CD4-positive, alpha-beta T cell treated with Interleukin-17A for 1 hour (primary cell): ENCODE data around the gene WDCP.
"Not testable (repeated sequence)": the region's sequence is repeated elsewhere in the genome, so short reads cannot be mapped to it uniquely, and the experiment has no call there.

Source experiments
- DNase-seq: peaks from one replicate; pipeline ENCODE4 v3.0.0-alpha.2; 2020

Gene WDCP

GRCh38 chr2:24046930-24047702, at the start of gene WDCP:
Gene WDCP (minus strand): TSS chr2:24047391. CDS start chr2:24039494, 7,897 bp downstream.
- peak; percentile 97 for DNase-seq

GRCh38 chr2:24095171-24095677, 48.0 kb upstream of the WDCP start:
- DNase-seq, result not testable (repeated sequence)

- not testable (repeated sequence) for DNase-seq
These were observed 46.1 kb upstream of the WDCP start for GRCh38 chr2:24093270-24093669.

GRCh38 chr2:24088821-24089359, 41.7 kb upstream of the WDCP start:
- no peak for DNase-seq

- no peak for DNase-seq
These were observed 39.8 kb upstream of the WDCP start for GRCh38 chr2:24087032-24087431.

GRCh38 chr2:24086241-24086640, 39.0 kb upstream of the WDCP start:
- DNase-seq, result no peak

- no peak for DNase-seq
These were observed 38.0 kb upstream of the WDCP start for GRCh38 chr2:24085200-24085489.

GRCh38 chr2:24084386-24085199, 37.4 kb upstream of the WDCP start, which contains the start of gene TP53I3:
Gene TP53I3 (minus strand): TSS chr2:24084834. CDS start chr2:24084326, 508 bp downstream.
- peak; percentile 78 for DNase-seq

GRCh38 chr2:24083567-24084385, 36.6 kb upstream of the WDCP start:
- peak; percentile 58 for DNase-seq

GRCh38 chr2:24082787-24083566, 35.8 kb upstream of the WDCP start:
- DNase-seq, result no peak

- no peak for DNase-seq
These were observed 33.5 kb upstream of the WDCP start for GRCh38 chr2:24080701-24081100.

GRCh38 chr2:24077879-24078278, 30.7 kb upstream of the WDCP start:
- DNase-seq, result no peak

- DNase-seq, result no peak
These were observed 30.3 kb upstream of the WDCP start for GRCh38 chr2:24077535-24077877.

GRCh38 chr2:24076849-24077534, 29.8 kb upstream of the WDCP start:
- DNase-seq, result no peak

GRCh38 chr2:24075915-24076848, 29.0 kb upstream of the WDCP start, which contains the start of gene SF3B6:
Gene SF3B6 (minus strand): TSS chr2:24076326. CDS start chr2:24076229, 97 bp downstream.
- DNase-seq, result peak; percentile 100

GRCh38 chr2:24075259-24075658, 28.1 kb upstream of the WDCP start:
- no peak for DNase-seq

- DNase-seq, result no peak
These were observed 26.6 kb upstream of the WDCP start for GRCh38 chr2:24073816-24074215.

- DNase-seq, result no peak
These were observed 25.1 kb upstream of the WDCP start for GRCh38 chr2:24072259-24072658.

- DNase-seq, result no peak
These were observed 18.1 kb upstream of the WDCP start for GRCh38 chr2:24065341-24065740.
